GM19193 (cell line): ENCODE data around the gene ELMO3.

ENCODE experiments used
- POLR2A ChIP-seq: IDR thresholded peaks from 4 replicates; pipeline ENCODE4 v1.6.1; 2011; ENCODE audit not compliant: insufficient read depth, insufficient read length; ENCODE audit errors: extremely low read depth

Gene ELMO3

DNA sequence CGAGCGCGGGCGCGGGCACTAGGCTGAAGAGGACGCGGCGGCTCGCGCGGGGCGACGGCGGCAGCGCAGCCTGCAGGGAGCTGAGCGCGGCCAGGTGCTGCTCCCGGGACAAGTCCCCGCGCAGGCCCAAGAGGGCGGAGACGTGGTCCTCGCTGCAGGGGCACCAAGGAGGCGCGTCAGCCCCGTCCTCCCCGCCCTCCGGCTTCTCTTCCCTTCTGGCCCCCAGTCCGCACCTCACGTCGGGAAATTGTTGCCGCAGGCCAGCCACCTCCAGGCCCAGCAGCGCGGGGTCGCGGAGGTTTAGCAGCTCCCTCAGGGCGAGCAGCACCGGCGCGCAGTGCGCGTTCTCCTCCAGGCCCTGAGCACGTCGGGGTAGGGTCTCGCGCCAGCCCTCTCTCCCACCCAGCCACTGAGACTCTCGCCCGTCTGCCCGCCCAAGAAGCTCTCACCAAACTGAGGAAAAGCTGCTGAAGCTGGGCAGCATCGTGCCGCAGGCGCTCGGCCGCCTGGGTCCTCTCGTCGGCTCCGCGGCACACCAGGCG lies 14.4 kb upstream of the ELMO3 start:
- no peak for TF ChIP-seq POLR2A

- TF ChIP-seq POLR2A = no peak
These were observed 13.8 kb upstream of the ELMO3 start for GRCh38 chr16:67184995-67185650.

- no peak for TF ChIP-seq POLR2A
These were observed 13.2 kb upstream of the ELMO3 start for GRCh38 chr16:67185651-67186134.

DNA sequence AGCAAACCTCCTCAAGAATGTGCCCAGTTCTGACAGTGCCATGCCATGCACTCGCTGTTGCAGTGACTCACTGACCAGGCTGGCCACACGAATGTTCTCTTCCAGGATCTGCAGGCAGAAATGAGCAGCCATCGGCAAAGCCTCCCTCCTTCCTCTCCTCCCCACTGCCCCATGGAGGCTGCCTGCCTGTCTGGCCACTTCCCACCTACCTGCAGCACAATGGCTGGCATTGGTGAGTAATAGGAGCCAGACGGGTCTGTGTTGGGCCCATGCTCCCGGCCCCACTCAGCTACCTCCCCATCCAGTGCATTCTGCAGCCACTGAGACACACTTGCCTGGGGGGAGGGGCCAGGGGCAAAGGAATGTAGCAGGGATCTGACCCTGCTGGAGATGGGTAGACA lies 12.4 kb upstream of the ELMO3 start:
- TF ChIP-seq POLR2A = no peak

GRCh38 chr16:67187175-67187890 lies 11.6 kb upstream of the ELMO3 start:
- no peak for TF ChIP-seq POLR2A

- no peak for TF ChIP-seq POLR2A
These were observed 10.6 kb upstream of the ELMO3 start for GRCh38 chr16:67188323-67188722.

- TF ChIP-seq POLR2A = no peak
These were observed 10.1 kb upstream of the ELMO3 start for GRCh38 chr16:67188798-67189197.

- TF ChIP-seq POLR2A = no peak
These were observed 8.9 kb upstream of the ELMO3 start, which contains the start of gene EXOC3L1 for GRCh38 chr16:67190041-67190440. EXOC3L1 (minus strand) TSS chr16:67190136; CDS start chr16:67189676, 460 bp downstream.

- no peak for TF ChIP-seq POLR2A
These were observed 8.2 kb upstream of the ELMO3 start for GRCh38 chr16:67190448-67191399.

- no peak for TF ChIP-seq POLR2A
These were observed 7.4 kb upstream of the ELMO3 start for GRCh38 chr16:67191411-67191994.

- TF ChIP-seq POLR2A = peak; percentile 87
These were observed 6.8 kb upstream of the ELMO3 start, which contains the start of gene E2F4 for GRCh38 chr16:67191995-67192681. E2F4 (plus strand) TSS chr16:67192155; CDS start chr16:67192228, 73 bp downstream.

DNA sequence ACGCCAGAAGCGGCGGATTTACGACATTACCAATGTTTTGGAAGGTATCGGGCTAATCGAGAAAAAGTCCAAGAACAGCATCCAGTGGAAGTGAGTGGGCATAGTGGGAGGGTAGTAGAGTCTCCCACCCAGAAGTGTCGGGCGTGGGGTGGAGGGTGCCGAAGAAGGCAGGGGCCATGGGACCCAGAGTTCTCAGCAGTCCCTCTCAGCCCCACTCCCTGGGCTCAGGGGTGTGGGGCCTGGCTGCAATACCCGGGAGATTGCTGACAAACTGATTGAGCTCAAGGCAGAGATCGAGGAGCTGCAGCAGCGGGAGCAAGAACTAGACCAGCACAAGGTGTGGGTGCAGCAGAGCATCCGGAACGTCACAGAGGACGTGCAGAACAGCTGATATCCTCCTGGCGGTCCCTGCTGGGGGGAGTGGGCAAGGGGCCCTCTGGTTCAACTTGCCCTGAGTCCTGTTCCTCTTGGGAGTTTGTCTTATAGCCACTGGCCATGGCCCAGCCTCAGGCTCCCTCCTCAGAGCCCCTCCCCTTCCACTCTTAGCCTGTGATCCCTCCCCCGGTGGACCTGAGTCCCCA lies 6.1 kb upstream of the ELMO3 start:
- TF ChIP-seq POLR2A = no peak

DNA sequence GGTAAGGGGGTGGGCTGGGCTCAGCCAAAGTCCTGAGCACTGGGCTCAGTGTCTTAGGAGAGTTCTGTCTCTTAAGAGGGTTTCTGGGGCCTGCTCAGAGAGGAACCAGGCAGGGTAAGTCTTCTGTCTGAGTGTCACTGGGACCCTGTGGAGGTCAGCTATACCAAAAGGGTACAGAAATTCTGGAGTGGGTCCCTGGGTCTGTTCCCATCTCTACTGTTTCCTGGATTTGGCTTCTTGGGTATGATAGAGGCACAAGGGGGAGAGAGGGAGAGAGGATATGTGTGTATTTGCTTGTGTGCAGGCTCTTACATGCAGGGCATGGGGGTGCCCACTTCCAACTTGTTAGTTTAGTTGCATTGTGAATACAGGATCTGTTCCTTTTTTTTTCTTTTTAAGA lies 5.4 kb upstream of the ELMO3 start:
- no peak for TF ChIP-seq POLR2A
